Suppressor macrophage treated with lipopolysaccharide for 4 hours (primary cell): ENCODE data around the gene IL25.
"Not testable (repeated sequence)": the region's sequence is repeated elsewhere in the genome, so short reads cannot be mapped to it uniquely, and the experiment has no call there.

ENCODE experiments used
- DNase-seq: peaks from one replicate; pipeline ENCODE4 v3.0.0-alpha.2; 2020

IL25 gene

DNA sequence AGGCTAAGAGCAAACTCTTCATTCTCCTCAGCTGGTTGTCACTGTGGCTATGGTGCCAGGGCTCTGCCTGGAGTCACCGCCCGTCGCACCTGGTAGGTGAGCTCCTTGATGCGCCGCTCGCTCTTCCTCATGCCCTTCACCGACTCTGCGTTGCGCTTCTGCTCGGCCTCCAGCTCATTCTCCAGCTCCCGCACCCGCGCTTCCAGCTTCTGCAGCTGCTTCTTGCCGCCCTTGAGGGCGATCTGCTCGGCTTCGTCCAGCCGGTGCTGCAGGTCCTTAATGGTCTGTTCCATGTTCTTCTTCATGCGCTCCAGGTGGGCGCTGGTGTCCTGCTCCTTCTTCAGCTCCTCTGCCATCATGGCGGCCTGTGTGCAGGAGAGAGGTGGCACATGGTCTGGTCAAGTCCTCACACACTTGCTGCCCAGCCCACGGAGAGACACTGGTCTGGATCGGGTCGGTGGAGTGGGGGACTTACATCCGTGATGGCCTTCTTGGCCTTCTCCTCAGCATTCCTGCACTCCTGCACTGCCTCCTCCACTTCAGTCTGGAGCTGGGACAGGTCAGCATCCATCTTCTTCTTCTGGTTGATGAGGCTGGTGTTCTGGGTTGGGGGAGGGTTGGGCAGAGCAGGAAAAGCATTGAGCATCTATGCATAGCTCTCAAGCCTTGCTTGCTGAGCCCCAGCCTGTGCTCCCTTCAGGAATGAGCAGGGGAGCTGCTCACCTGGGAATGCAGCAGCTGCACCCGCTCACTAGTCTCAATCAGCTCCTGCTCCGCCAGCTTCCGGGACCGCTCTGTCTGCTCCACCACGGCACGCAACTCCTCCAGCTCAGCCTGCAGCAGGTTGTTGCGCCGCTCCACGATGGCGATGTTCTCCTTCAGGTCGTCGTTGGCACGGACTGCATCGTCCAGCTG is 42.6 kb downstream of the IL25 start:
- DNase-seq = no peak

DNA sequence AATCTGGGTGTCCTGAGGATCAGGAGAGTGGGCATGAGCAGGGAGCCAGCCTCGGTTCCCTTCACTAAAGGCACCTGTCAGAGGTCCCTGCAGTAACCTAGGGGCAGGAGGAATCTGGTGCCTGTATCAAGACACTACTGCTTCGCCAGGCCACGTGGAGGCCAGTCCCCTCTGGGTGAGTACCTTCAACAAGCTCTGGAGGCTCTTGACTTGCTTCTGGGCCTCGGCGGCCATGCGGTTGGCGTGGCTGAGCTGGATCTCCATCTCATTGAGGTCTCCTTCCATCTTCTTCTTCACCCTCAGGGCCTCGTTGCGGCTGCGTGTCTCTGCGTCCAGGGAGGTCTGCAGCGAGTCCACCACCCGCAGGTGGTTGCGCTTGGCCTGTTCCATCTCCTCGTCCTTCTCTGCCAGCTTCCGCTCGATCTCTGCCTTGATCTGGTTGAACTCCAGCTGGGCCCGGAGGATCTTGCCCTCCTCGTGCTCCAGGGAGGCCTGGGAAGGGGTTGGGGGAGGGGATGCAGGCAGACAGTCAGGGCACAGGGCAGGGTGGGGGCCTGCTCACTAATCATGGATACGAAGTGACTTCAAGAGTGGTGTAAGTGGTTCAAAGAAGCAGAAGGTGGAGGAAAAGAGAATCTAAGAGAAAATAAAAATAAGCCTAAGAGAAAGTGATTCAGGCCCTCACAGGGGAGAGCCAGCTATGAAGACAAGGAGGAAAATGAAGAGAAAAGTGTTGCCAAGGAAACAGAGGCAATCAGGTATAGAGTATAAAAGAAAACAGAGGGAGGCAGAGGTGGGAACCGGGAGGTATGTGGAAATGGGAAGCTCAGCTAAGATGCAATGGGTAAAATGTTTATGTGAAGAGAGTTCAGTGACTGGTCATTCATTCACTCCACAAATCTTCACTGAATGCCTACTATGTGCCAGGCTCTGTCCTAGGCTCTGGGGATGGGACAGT is 43.5 kb downstream of the IL25 start:
- no peak for DNase-seq

DNA sequence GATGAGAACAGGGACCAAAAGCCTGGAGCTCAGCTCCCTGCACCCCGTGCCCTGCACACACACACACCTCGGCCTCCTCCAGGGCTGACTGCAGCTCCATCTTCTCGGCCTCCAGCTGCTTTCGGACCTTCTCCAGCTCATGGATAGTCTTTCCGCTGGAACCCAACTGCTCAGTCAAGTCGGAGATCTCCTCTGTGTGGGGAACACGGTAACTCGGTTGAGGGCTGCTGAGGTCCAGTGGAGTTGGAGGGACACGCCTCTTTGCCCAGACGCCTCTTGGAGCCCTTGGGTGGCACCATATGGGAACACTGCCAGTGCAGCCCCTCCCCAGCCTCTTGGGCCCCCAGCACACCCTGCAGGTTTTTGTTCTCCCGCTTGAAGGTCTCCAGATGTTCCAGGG is 44.2 kb downstream of the IL25 start:
- DNase-seq = no peak

DNA sequence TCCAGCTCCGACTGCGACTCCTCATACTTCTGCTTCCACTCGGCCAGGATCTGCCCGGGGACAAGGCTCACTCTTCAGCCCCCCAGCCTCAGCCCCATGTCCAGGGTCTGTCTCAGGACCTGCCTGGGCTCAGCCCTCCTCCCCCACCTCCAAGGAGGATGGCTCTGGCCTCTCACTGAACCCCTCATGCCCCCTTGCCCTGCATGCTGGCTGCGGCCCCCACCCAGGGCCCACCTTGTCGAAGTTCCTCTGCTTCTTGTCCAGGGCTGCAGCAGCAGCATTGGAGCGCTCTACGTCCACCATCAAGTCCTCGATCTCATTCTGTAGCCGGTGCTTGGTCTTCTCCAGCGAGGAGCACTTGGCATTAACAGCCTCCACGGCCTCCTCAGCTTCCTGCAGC is 44.7 kb downstream of the IL25 start:
- not testable (repeated sequence) for DNase-seq

DNA sequence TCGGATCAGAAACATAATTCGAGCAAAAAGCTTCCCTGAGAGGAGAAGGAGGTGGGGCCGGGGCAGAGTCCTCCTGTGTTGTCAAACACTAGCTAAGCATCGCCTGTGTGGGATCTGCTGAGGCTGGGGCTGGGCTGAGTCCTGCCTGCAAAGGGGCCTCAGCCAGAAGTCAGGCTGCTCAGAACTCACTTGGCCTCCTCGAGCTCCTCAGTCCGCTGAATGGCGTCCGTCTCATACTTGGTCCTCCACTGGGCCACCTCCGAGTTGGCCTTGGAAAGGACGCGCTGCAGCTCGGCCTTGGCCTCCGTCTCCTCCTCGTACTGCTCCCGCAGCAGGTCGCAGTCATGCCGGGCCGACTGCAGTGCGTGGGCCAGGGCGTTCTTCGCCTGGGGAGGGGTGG is 45.4 kb downstream of the IL25 start:
- no peak for DNase-seq

DNA sequence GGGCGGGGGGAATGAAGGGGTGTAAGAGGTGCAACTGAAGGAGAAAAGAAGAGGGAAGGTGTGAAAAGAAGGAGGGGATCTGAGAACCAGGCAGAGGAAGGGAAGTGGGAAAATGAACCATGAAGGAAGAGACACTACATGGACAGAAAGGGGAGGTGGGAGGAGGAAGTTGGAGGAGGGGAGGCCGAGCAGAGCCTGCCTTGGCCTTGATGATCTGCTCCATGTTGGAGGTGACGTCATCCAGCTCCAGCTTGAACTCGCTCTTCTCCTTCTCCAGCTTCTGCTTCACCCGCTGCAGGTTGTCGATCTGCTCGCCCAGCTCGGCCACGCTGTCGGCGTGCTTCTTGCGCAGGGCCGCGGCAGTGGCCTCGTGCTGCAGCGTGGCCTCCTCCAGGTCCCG is 47.0 kb downstream of the IL25 start:
- not testable (repeated sequence) for DNase-seq

DNA sequence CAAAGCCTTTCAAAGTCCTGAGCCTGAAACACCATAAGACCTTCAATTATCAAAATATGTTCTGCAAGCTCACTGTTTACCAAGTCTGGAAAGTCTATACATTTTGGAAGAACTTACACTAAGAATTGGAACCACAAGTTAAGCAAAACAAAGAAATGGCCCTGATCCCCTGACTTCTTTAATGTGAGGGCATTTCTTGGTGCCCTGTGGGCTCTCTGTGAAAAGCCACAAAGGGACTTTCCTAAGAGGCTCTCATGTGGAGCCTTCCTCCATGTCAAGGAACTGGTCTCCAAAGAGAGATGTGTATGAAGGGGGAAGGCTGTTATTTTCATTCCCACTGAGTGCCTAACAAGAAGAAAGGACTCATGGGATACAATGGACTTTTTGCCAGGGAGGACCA is 49.0 kb downstream of the IL25 start:
- DNase-seq = no peak

DNA sequence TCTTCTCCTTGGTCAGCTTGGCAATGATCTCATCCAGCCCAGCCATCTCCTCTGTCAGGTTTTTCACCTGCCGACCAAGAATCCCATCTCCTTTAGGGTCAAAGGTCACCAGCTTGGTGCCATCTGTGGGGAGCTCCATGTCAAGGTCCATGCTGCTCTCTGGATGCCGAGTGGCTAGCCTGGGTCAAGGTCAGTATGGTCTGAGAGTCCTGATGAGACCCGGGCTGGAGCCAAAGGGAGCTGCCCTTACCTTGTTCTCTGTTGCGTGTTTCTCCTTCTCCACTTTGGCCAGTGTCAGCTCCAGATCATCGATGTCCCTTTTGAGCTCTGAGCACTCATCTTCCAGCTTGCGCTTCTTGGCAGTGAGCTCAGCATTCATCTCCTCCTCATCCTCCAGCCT is 51.0 kb downstream of the IL25 start:
- no peak for DNase-seq

DNA sequence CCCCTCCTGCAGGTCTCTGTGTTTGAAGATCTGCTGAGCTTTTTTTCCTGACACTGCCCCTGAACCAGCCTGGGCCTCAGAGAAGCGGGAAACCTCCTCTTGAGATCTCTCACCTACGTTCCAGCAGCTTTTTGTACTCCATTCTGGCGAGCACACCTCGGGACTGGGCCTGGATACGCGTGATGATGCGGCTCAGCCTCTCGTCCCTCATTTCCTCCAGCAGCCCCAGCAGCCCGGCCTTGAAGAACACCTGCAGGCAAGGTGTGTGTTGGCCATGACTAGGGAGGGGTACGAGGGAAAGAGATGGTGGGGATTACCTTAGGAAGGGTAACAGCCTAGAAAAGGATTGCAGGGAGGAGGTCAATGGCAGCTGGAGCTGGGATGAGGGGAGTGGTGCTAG is 52.6 kb downstream of the IL25 start:
- no peak for DNase-seq

DNA sequence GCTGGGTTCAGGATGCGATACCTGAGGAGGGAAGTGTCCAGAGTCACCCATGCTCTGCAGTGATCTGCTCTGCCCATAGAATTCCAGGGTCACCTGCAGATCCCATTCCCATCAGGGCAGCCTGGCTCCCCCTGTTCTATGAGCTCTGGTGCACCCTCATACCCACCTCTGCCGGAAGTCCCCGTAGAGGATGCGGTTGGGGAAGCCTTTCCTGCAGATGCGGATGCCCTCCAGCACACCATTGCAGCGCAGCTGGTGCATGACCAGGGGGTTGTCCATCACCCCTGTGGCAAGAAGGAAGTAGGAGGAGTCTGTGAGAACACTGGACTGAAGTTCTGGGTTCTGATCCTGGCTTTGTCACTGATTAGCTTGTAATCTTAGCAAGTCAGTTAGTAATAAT is 53.2 kb downstream of the IL25 start:
- DNase-seq = not testable (repeated sequence)
